NCI-H1048 (cell line): Measurements from ENCODE around the gene SFXN1.

Experiments used
- DNase-seq: peaks from one replicate; lab custom pipeline; 2025; lab: John Stamatoyannopoulos, UW

Gene SFXN1

GRCh38 chr5:175542232-175542965 is 64.0 kb downstream of the SFXN1 start:
- no peak for DNase-seq

GRCh38 chr5:175542966-175543235 is 64.5 kb downstream of the SFXN1 start:
- no peak for DNase-seq

GRCh38 chr5:175544108-175544511 is 65.8 kb downstream of the SFXN1 start:
- no peak for DNase-seq

- DNase-seq, result no peak
These were observed 66.2 kb downstream of the SFXN1 start for GRCh38 chr5:175544586-175544985.

GRCh38 chr5:175547842-175548241 is 69.5 kb downstream of the SFXN1 start:
- no peak for DNase-seq

GRCh38 chr5:175548626-175549311 is 70.4 kb downstream of the SFXN1 start:
- no peak for DNase-seq

GRCh38 chr5:175550055-175550805 is 71.9 kb downstream of the SFXN1 start:
- DNase-seq, result no peak

GRCh38 chr5:175551266-175551665 is 72.9 kb downstream of the SFXN1 start:
- DNase-seq, result no peak

GRCh38 chr5:175554296-175554695 is 75.9 kb downstream of the SFXN1 start:
- no peak for DNase-seq

GRCh38 chr5:175555168-175555785 is 76.9 kb downstream of the SFXN1 start:
- DNase-seq, result no peak

GRCh38 chr5:175556794-175557193 is 78.4 kb downstream of the SFXN1 start:
- no peak for DNase-seq

- no peak for DNase-seq
These were observed 79.4 kb downstream of the SFXN1 start for GRCh38 chr5:175557778-175558177.

GRCh38 chr5:175558801-175559480 is 80.6 kb downstream of the SFXN1 start:
- no peak for DNase-seq

GRCh38 chr5:175560011-175560410 is 81.7 kb downstream of the SFXN1 start:
- no peak for DNase-seq

- DNase-seq, result no peak
These were observed 82.7 kb downstream of the SFXN1 start for GRCh38 chr5:175561085-175561484.

- no peak for DNase-seq
These were observed 86.4 kb downstream of the SFXN1 start for GRCh38 chr5:175564716-175565115.

GRCh38 chr5:175566697-175567096 is 88.3 kb downstream of the SFXN1 start:
- DNase-seq, result no peak

- DNase-seq, result no peak
These were observed 89.6 kb downstream of the SFXN1 start for GRCh38 chr5:175567954-175568353.

GRCh38 chr5:175569701-175570100 is 91.3 kb downstream of the SFXN1 start:
- no peak for DNase-seq

GRCh38 chr5:175572886-175573285 is 94.5 kb downstream of the SFXN1 start:
- no peak for DNase-seq

GRCh38 chr5:175573493-175574269 is 95.3 kb downstream of the SFXN1 start:
- DNase-seq, result no peak
